Panc1 (cell line): ENCODE measurements around the gene ZNF580.

Source experiments
- CTCF ChIP-seq: fragments of 450-650 bp; IDR thresholded peaks from 2 replicates; pipeline ENCODE4 v1.5.1; 2017; ENCODE audit warnings: mild to moderate bottlenecking
- POLR2AphosphoS5 ChIP-seq: IDR thresholded peaks from 2 replicates; pipeline ENCODE4 v1.6.1; 2012; ENCODE audit warnings: mild to moderate bottlenecking, low read depth, low read length, moderate library complexity

GRCh38 chr19:55624109-55625003 lies 16.4 kb upstream of the ZNF580 start, which contains the start of gene ZNF784:
- TF ChIP-seq CTCF: no peak
- peak; percentile 95 for TF ChIP-seq POLR2AphosphoS5
